Head of caudate nucleus (tissue), 42 donors: ENCODE measurements around the gene SMIM9.
"Not testable (repeated sequence)": the region's sequence is repeated elsewhere in the genome, so short reads cannot be mapped to it uniquely, and the experiment has no call there.

Experiments used
- DNase-seq, 42 donors: peaks; one replicate each; pipeline versions ENCODE4 v3.0.0 to v3.0.0-alpha.2; 2020 to 2021; ENCODE audit warnings: mixed read lengths in 7 of 42
- intact Hi-C: fragments of 100-400 bp; cut with DNase I; formaldehyde crosslinking; loops from one replicate; pipeline ENCODE4 v1.15.0; 2022

Gene SMIM9

DNA sequence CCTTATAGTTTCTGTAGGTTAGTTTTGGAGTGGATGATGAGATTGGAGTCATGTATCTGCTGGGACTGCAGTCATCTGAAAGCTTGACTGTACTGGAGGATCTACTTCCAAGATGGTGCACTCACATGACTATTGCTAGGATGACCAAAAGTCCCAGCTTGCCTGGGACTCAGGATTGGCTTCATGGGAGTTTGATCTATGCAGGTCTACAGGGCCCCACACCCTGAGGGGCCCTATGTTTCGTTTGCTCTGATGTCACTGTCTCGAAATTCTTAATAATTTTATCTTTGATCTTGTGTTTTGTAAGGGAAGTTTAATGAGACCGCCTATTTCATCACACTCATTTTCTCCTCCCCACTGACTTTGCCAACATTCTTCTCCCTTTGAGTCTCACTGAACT lies at the start of gene SMIM9:
Gene SMIM9 (minus strand): TSS at position 101 of the 400 bp plus-strand sequence. CDS start 3,806 bp downstream, outside the sequence.
- intact Hi-C loops, result no loop called here
- DNase-seq, result no peak

DNA sequence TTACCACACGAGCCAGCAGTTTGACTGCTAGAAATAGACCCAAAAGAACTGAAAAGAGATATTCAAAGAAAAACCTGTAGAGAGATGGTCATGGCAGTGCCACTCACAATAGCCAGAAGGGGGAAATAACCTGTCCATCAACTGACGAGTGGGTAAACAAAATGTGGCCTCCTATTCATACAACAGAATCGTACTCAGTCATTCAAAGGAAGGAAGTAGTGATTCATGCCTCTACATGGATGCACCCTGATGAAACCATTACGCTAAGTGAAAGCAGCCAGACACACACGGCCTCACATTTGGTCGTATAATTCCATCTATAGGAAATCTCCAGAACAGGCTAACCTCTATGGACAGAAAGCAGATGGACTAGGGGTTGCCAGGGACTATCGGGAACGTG lies 49.6 kb upstream of the SMIM9 start:
- intact Hi-C loops, DNase-seq: not testable (repeated sequence)

DNA sequence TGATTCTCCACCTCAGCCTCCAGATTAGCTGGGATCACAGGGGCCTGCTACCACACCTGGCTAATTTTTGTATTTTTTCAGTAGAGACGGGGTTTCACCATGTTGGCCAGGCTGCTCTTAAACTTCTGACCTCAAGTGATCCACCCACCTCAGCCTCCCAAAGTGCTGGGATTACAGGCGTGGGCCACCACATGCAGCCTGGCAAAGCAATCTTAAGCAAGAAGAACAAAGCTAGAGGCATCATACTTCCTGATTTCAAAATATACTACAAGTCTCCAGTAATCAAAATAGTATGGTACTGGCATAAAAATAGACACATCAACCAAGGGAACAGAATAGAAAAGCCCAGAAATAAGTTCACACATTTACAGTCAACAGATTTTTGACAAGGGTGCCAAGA lies 38.9 kb upstream of the SMIM9 start:
- no peak for DNase-seq
- intact Hi-C loops, result no loop called here

DNA sequence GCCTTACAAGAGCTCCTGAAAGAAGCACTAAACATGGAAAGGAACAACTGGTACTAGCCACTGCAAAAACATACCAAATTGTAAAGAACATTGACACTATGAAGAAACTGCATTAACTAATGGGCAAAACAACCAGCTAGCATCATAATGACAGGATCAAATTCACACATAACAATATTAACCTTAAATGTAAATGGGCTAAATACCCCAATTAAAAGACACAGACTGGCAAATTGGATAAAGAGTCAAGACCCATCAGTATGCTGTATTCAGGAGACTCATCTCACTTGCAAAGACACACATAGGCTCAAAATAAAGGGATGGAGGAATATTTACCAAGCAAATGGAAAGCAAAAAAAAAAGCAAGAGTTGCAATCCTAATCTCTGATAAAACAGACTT lies 34.1 kb upstream of the SMIM9 start:
- intact Hi-C loops, DNase-seq: not testable (repeated sequence)

DNA sequence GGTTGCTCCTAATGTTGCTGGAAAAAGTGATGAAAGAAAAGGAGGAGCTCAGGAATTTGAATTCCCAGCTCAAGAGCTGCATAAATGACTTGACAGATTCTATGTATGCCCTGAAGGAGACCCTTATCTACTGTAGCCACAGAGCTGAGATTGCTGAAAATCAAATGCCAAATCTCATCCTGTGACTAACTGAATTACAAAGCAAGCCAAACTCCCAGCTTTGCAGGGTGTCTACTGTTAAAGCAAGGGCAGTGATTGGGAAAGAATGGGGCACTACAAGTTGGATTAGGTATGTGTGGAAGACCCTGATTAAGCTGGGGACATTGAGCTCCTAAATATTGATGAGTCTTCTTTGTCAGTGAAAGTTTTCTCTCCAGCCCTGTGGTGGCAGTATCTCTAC lies 20.8 kb upstream of the SMIM9 start:
- intact Hi-C loops, result no loop called here

DNA sequence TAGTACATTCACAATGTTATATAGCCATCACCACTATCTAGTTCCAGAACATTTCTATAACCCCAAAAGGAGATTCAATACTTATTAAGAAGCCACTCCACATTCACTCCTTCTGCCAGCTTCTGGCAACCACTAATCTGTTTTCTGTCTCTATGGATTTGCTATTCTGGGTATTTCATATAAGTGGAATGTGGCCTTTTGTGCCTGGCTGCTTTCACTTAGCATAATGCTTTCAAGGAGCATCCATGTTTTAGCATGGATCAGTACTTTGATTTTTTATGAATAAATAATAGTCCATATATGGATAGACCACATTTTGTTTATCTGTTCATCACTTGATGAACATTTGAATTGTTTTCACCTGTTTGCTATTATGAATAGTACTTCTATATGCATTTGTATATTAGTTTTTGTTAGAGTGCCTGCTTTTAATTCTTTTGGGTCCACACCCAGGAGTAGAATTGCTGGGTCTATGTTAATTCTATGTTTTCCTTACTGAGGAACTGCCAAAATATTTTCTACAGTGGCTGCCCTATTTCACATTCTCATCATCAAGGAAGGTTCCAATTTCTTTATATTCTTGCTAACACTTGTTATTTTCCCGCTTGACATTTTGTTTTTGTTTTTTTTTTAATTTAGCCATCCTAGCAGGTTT lies 16.6 kb upstream of the SMIM9 start:
- intact Hi-C loops, result no loop called here
- DNase-seq, result no peak

More for the DNA sequence above, 20.8 kb upstream of the SMIM9 start:
- no peak for DNase-seq

DNA sequence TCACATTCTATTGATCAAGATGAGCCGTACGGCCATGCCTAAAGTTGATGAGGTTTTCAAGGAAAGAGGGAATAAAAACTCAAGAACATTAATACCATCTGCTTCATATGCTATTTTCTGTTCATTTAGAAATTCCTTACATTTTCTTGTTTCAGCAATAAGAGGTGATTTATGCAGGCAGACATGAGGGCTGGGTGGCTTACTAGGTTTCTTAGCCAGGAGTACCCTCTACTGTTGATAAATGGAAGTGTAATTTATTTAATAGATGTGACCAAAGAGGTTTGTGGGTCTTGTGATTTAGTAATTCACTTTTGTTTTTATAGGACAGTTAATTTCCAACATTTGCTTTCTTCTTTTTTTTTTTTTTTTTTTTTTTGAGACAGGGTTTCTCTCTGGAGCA lies 6.4 kb upstream of the SMIM9 start:
- intact Hi-C loops, result no loop called here
- peak in 4 of 42 donors; percentile 6 to 40 (median 20) for DNase-seq

DNA sequence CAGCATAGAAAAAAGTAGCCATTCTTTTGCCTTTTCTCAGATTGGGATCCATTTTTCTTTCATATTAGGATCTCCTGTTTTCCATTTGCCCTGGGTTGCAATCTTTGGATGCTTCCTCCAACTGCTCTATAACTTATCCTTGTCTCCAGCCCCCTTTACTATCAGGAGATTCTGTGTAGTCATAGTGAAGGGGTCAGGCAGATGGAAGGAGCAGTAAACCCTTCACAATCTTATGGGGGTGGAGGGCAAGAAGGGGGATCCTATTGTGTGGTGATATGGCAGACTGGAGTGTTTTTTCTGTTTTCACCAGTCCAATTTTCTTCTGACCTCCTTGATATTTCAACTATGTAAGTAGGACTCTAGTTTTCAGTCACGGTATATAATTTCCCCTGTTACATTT lies 1.7 kb upstream of the SMIM9 start:
- intact Hi-C loops, result no loop called here
- DNase-seq, result no peak

DNA sequence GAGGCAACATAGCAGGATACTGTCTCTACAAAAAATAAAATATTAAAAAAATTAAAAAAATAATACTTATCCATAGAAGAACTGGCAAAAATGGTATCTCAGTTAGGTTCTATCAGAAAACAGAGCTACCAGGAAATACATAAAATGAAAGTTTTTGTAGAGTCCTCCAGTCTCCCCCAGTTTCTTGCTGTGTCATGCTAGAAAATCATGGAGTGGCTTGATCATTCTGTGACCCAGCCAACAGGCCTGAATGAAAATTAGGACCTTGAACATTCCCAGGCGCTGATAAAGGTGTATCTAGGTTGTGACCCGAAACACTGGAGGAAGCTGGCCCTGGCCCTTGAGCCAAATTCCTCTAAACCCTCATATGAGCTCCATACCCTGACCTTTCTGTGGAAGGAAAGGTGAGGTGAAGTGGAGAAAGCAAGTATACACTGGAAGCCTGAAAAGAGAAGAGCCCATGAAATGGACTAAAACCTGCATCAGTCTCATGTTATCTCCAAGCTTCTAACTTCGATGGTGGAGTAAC lies 652 bp downstream of the SMIM9 start:
- intact Hi-C loops, result no loop called here
- DNase-seq, result no peak

DNA sequence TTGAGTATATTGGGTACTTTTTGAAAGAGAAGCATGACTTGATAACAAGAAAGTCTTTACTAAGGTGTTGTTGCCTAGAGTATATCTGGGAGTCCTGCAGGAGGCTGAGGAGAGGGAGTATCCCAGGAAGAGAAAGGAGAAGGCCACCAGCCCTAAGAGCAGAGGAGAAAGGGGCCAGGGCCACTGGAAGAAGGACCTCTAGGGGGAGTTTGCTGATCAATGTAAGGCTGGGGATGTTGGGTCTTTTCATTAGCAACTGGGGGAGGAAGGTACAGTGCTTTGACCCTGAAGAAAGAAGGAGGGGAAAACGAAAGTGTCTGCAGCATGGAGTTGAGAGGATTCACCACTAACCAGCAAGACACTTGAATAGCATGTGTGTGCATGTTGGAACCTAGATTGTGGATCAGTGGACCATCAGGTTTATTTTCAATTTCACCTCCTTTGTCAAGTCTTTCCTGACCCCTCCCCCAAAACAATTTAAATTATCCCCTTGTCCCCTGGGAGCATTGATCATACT lies 4.5 kb downstream of the SMIM9 start:
- DNase-seq, result no peak
- intact Hi-C loops, result no loop called here

DNA sequence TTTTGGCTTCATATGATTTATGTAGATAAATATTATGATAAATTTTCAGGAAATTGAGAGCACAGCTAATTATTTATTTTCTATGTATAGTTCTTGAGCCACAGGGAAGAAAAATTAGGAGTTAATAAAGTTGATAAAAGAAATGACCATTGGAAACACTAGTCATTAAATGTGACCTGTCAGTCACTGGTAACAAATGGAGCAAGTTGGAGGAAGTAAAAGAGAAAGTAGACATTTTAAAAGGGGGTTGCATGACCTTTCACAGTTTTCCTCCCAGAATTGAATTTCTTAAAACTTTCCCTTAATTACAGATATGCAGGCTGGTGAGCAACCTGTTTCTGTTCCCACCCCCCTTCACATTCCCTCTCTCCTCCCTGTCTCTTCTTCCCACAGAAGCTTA lies 5.3 kb downstream of the SMIM9 start:
- intact Hi-C loops, result no loop called here

DNA sequence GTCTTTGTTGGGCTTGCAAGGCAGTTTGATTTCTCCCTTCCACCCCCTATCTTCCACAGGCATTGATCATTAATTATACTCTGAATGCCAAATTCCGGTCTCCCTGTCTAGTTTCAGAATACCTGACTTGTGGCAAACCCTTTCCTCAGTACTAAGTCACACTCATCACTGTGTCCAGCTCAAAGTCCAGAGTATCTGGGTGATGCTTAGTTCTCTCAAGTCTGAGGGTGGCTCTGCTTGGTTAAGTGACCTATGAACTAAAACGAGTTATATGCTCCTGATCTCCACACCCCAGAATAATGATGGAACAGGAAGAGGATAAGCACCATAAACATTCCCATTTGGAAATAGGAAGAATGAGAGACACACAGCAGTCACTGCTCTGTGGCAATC lies 6.5 kb downstream of the SMIM9 start:
- intact Hi-C loops, result no loop called here
- no peak for DNase-seq

More for the DNA sequence above, 5.3 kb downstream of the SMIM9 start:
- DNase-seq, result no peak

DNA sequence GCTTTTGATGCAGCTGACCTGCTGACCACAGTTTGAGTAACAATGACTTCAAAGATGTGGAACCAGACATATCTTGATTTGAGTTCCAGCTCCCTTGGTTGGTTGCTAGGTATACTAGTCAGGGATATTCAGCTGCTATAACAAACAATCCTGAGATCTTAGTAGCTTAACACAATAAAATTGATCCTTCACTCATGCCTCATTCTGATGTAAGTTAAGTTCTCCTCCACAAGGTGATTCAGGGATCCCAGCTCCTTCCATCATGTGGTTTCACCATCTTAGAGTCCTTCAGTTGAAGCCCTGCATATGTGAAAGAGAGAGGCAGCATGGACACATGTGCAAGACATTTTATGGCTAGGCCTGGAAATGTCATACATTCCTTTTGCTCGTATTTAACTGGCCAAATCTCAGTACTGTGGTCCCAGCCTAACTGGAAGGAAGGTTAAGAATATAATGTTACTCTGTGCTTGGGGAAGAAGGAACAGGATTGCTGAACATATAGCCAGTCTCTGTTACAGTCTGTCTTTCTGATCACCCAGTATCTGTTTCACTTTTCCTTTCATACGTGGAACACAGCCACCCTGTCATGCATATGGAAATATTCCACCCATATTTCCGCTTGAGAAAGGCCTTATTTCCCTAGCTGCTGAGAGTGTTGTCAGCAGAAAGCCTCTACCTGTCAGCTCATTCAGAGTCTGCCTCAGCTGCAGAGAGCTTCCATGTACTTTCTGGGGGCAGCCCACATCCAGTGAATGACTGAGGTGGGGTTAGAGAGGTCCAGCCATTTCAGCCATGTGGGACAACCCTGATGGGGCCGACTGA lies 7.1 kb downstream of the SMIM9 start:
- DNase-seq, result no peak
- intact Hi-C loops, result no loop called here

DNA sequence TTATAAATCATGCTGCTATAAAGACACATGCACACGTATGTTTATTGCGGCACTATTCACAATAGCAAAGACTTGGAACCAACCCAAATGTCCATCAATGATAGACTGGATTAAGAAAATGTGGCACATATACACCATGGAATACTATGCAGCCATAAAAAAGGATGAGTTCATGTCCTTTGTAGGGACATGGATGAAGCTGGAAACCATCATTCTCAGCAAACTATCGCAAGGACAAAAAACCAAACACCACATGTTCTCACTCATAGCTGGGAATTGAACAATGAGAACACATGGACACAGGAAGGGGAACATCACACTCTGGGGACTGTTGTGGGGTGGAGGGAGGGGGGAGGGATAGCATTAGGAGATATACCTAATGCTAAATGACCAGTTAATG lies 8.9 kb downstream of the SMIM9 start:
- intact Hi-C loops, DNase-seq: not testable (repeated sequence)

DNA sequence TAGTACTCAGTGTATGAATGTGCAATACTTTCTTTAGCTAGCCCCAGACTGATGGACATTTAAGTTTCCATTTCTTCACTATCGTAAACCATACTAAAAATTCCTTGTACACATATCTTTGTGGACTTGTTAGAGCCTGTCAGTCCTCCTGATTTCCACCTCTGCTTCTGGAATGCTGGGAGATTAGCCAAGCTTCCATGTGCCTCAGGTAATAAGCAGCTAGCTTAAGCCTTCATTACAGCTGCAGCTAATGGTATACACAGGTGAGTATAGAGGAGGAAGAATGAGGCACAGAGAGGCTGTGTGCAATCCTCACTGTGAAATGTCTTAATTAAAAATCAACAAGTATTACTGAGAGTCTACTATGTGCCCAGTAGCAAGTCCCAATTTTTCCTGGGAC lies 9.8 kb downstream of the SMIM9 start:
- no peak for DNase-seq
- intact Hi-C loops, result no loop called here

DNA sequence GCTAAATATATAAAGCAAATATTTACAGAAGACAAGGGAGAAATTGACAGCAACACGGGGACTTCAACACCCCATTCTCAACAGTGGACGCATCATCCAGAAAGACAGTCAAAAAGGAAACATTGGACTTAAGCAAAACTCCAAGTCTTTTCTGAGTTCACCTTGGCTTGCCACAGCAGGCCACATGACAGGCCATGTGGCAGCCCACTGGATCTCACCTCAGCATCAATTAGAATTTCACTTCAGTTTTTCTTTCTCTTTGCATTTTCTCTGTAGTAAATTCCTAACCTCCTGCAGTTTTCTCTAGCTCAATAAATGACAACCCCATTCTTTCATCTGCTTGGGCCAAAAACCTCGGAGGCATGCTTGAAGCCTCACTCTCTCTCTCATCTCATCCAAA lies 12.4 kb downstream of the SMIM9 start:
- intact Hi-C loops, result no loop called here

DNA sequence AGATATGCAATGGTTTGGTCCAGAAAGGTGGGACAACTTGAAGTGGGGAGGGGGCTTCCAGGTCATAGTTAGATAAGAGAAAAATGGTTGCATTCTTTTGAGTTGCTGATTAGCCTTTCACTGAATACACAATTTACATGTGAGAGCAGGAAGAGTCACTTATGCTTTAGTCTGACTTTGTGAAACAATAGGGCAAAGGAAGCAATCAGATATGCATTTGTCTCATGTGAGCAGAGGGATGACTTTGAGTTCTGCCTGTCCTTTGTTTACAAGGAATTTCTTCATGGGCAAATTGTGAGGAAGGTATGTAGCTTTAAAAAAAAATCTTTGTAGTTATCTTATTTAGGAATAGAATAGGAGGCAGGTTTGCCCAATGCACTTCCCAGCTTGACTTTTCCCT lies 12.9 kb downstream of the SMIM9 start:
- no peak for DNase-seq
- intact Hi-C loops, result no loop called here

More for the DNA sequence above, 12.4 kb downstream of the SMIM9 start:
- no peak for DNase-seq

DNA sequence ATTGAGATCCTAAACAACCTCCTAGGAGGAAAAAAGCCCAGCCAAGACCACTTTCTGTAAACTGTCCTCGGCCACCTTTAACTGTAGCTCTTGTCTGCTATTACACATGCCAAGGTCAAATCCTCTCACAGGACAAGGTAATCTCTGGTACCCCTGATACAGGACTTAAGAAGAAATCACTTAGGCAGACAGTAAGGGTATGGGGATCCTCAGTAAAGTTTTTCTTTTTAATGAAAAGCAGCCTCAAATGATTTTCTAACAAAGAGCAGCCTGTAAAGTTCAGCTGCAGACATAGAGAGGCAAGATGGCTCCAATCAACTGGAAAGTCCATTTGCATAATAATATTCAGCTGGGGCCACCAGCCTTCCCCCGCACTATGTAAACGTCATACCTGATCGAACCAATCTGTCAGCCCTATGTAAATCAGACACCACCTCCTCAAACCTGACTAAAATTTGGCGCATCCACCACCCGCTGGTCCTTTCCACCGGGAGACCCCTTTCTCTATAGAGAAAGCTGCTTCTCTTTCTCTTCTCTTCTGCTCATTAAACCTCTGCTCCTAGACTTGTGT lies 14.6 kb downstream of the SMIM9 start:
- no peak for DNase-seq
- intact Hi-C loops, result no loop called here

DNA sequence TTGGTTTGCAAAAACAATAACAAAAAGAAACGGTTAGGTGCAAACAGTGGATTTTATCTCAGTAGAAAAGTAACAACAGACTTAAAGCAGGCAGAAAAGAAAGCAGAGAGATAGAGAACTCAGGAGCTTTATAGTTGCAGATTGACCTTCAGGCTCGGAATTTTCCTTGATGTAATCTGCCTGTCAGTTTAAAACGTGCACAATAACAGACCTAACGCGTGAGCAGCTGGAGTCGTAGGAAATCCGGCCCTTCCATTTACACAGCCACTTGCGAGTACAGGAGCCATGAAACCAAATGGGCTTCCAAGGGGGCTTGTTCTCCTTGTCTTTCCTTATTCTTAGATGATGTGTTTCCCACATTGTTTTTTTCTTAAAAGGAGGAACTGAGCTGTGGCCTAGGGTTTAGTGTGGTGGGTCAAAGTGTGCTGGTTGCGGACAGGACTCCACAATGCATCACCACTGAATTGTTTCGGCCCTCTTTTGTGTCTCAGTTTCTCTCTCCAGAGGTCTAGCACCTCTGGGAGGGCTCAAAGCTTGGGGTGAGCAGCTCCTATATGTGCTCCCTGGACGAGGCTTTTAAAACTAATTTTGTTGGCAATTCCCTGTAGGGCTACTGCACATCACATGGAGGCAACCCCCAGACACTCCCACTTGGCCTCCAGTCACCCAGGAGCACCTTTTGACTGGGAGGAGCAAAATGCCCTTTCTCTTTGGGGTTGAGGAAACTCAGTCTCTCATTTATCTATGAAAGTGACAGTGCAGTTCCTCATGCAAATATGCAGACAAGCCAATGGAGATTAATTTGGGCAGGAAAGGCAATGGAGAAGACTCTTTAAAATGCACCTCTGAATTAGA lies 15.3 kb downstream of the SMIM9 start:
- intact Hi-C loops, result no loop called here
- DNase-seq, result no peak
